ENCODE measurements around the gene CAMK2A. TPM values are rescaled to one million over a fixed set of nuclear protein-coding genes. Genes with fewer than 3 reads are reported as not detected.

CAMK2A gene
- total and polyA plus RNA-seq, 2 donors = 0.09 to 0.39 TPM

- 93% methylated on average over 12 of the region's 12 CpGs for WGBS
These were observed 33.0 kb downstream of the CAMK2A start for GRCh38 chr5:150256410-150257064.

GRCh38 chr5:150255659-150256409 is 33.7 kb downstream of the CAMK2A start:
- H3K4me1 ChIP-seq (ENCODE audit: control insufficient read depth in 2 of 2, insufficient read depth in 2 of 2, low read length in 2 of 2) = no peaks in the 10 kb centered on the region
- no peak for DNase-seq (ENCODE audit: low read depth in 6 of 9, low spot score in 9 of 9)
- H3K9me3 ChIP-seq (ENCODE audit: control insufficient read depth in 2 of 2, insufficient read depth in 1 of 2, low read length in 1 of 2) = no peaks in the 10 kb centered on the region
- H3K27me3 ChIP-seq (ENCODE audit: control insufficient read depth in 2 of 2, insufficient read depth in 1 of 2, low read length in 1 of 2) = no peaks in the 10 kb centered on the region
- no peak overlapping the region for H3K27ac ChIP-seq (ENCODE audit: low read depth in 1 of 2, low read length in 1 of 2)
- H3K36me3 ChIP-seq (ENCODE audit: control insufficient read depth in 2 of 2, insufficient read depth in 2 of 2, low read length in 1 of 2) = no peaks in the 10 kb centered on the region
- no peak overlapping the region for H3K4me3 ChIP-seq (ENCODE audit: low read length in 2 of 2)
- 92% methylated on average over 6 of the region's 6 CpGs for WGBS

More at GRCh38 chr5:150256410-150257064, 33.0 kb downstream of the CAMK2A start:
- no peak overlapping the region for H3K4me3 ChIP-seq (ENCODE audit: low read length in 2 of 2)
- no peak for DNase-seq (ENCODE audit: low read depth in 6 of 9, low spot score in 9 of 9)
- H3K4me1 ChIP-seq (ENCODE audit: control insufficient read depth in 2 of 2, insufficient read depth in 2 of 2, low read length in 2 of 2) = no peaks in the 10 kb centered on the region
- no peak overlapping the region for H3K27ac ChIP-seq (ENCODE audit: low read depth in 1 of 2, low read length in 1 of 2)
- no peaks in the 10 kb centered on the region for H3K27me3 ChIP-seq (ENCODE audit: control insufficient read depth in 2 of 2, insufficient read depth in 1 of 2, low read length in 1 of 2)
- no peaks in the 10 kb centered on the region for H3K9me3 ChIP-seq (ENCODE audit: control insufficient read depth in 2 of 2, insufficient read depth in 1 of 2, low read length in 1 of 2)
- H3K36me3 ChIP-seq (ENCODE audit: control insufficient read depth in 2 of 2, insufficient read depth in 2 of 2, low read length in 1 of 2) = no peaks in the 10 kb centered on the region

GRCh38 chr5:150254774-150255173 is 34.8 kb downstream of the CAMK2A start:
- Histone ChIP-seq H3K27ac (ENCODE audit: low read depth in 1 of 2, low read length in 1 of 2) (no peak overlapping the region), H3K27me3 (ENCODE audit: control insufficient read depth in 2 of 2, insufficient read depth in 1 of 2, low read length in 1 of 2) (no peaks in the 10 kb centered on the region), H3K4me1 (ENCODE audit: control insufficient read depth in 2 of 2, insufficient read depth in 2 of 2, low read length in 2 of 2) (no peaks in the 10 kb centered on the region), H3K36me3 (ENCODE audit: control insufficient read depth in 2 of 2, insufficient read depth in 2 of 2, low read length in 1 of 2) (no peaks in the 10 kb centered on the region), H3K4me3 (ENCODE audit: low read length in 2 of 2) (no peak overlapping the region), H3K9me3 (ENCODE audit: control insufficient read depth in 2 of 2, insufficient read depth in 1 of 2, low read length in 1 of 2) (no peaks in the 10 kb centered on the region)
- WGBS = 90% methylated on average over 4 of the region's 4 CpGs
- no peak for DNase-seq (ENCODE audit: low read depth in 6 of 9, low spot score in 9 of 9)

- H3K27ac ChIP-seq (ENCODE audit: low read depth in 1 of 2, low read length in 1 of 2) = no peak overlapping the region
- no peaks in the 10 kb centered on the region for H3K4me1 ChIP-seq (ENCODE audit: control insufficient read depth in 2 of 2, insufficient read depth in 2 of 2, low read length in 2 of 2)
- DNase-seq (ENCODE audit: low read depth in 6 of 9, low spot score in 9 of 9) = no peak
- no peaks in the 10 kb centered on the region for H3K27me3 ChIP-seq (ENCODE audit: control insufficient read depth in 2 of 2, insufficient read depth in 1 of 2, low read length in 1 of 2)
- H3K9me3 ChIP-seq (ENCODE audit: control insufficient read depth in 2 of 2, insufficient read depth in 1 of 2, low read length in 1 of 2) = no peaks in the 10 kb centered on the region
- H3K36me3 ChIP-seq (ENCODE audit: control insufficient read depth in 2 of 2, insufficient read depth in 2 of 2, low read length in 1 of 2) = no peaks in the 10 kb centered on the region
- no peak overlapping the region for H3K4me3 ChIP-seq (ENCODE audit: low read length in 2 of 2)
- WGBS = 86% methylated on average over 7 of the region's 7 CpGs
These were observed 35.2 kb downstream of the CAMK2A start for GRCh38 chr5:150254363-150254762.

- no peak for DNase-seq (ENCODE audit: low read depth in 6 of 9, low spot score in 9 of 9)
- Histone ChIP-seq H3K4me1 (ENCODE audit: control insufficient read depth in 2 of 2, insufficient read depth in 2 of 2, low read length in 2 of 2) (no peaks in the 10 kb centered on the region), H3K27ac (ENCODE audit: low read depth in 1 of 2, low read length in 1 of 2) (no peak overlapping the region), H3K4me3 (ENCODE audit: low read length in 2 of 2) (no peak overlapping the region), H3K36me3 (ENCODE audit: control insufficient read depth in 2 of 2, insufficient read depth in 2 of 2, low read length in 1 of 2) (no peaks in the 10 kb centered on the region), H3K27me3 (ENCODE audit: control insufficient read depth in 2 of 2, insufficient read depth in 1 of 2, low read length in 1 of 2) (no peaks in the 10 kb centered on the region), H3K9me3 (ENCODE audit: control insufficient read depth in 2 of 2, insufficient read depth in 1 of 2, low read length in 1 of 2) (no peaks in the 10 kb centered on the region)
- 89% methylated on average over 10 of the region's 10 CpGs for WGBS
These were observed 36.0 kb downstream of the CAMK2A start for GRCh38 chr5:150253416-150254208.

GRCh38 chr5:150252489-150252888 is 37.1 kb downstream of the CAMK2A start:
- Histone ChIP-seq H3K4me3 (ENCODE audit: low read length in 2 of 2) (no peak overlapping the region), H3K27ac (ENCODE audit: low read depth in 1 of 2, low read length in 1 of 2) (no peak overlapping the region), H3K9me3 (ENCODE audit: control insufficient read depth in 2 of 2, insufficient read depth in 1 of 2, low read length in 1 of 2) (no peaks in the 10 kb centered on the region), H3K27me3 (ENCODE audit: control insufficient read depth in 2 of 2, insufficient read depth in 1 of 2, low read length in 1 of 2) (no peaks in the 10 kb centered on the region), H3K36me3 (ENCODE audit: control insufficient read depth in 2 of 2, insufficient read depth in 2 of 2, low read length in 1 of 2) (no peaks in the 10 kb centered on the region), H3K4me1 (ENCODE audit: control insufficient read depth in 2 of 2, insufficient read depth in 2 of 2, low read length in 2 of 2) (no peaks in the 10 kb centered on the region)
- 95% methylated on average over 6 of the region's 6 CpGs for WGBS
- DNase-seq (ENCODE audit: low read depth in 6 of 9, low spot score in 9 of 9) = no peak

- no peaks in the 10 kb centered on the region for H3K36me3 ChIP-seq (ENCODE audit: control insufficient read depth in 2 of 2, insufficient read depth in 2 of 2, low read length in 1 of 2)
- no peak overlapping the region for H3K27ac ChIP-seq (ENCODE audit: low read depth in 1 of 2, low read length in 1 of 2)
- H3K4me1 ChIP-seq (ENCODE audit: control insufficient read depth in 2 of 2, insufficient read depth in 2 of 2, low read length in 2 of 2) = no peaks in the 10 kb centered on the region
- no peak overlapping the region for H3K4me3 ChIP-seq (ENCODE audit: low read length in 2 of 2)
- H3K9me3 ChIP-seq (ENCODE audit: control insufficient read depth in 2 of 2, insufficient read depth in 1 of 2, low read length in 1 of 2) = no peaks in the 10 kb centered on the region
- no peak for DNase-seq (ENCODE audit: low read depth in 6 of 9, low spot score in 9 of 9)
- no peaks in the 10 kb centered on the region for H3K27me3 ChIP-seq (ENCODE audit: control insufficient read depth in 2 of 2, insufficient read depth in 1 of 2, low read length in 1 of 2)
- WGBS = 96% methylated on average over 7 of the region's 7 CpGs
These were observed 38.1 kb downstream of the CAMK2A start for GRCh38 chr5:150251504-150251903.

GRCh38 chr5:150249744-150250143 is 39.8 kb downstream of the CAMK2A start:
- Histone ChIP-seq H3K27me3 (ENCODE audit: control insufficient read depth in 2 of 2, insufficient read depth in 1 of 2, low read length in 1 of 2) (no peaks in the 10 kb centered on the region), H3K36me3 (ENCODE audit: control insufficient read depth in 2 of 2, insufficient read depth in 2 of 2, low read length in 1 of 2) (no peaks in the 10 kb centered on the region), H3K4me3 (ENCODE audit: low read length in 2 of 2) (no peak overlapping the region), H3K27ac (ENCODE audit: low read depth in 1 of 2, low read length in 1 of 2) (no peak overlapping the region), H3K4me1 (ENCODE audit: control insufficient read depth in 2 of 2, insufficient read depth in 2 of 2, low read length in 2 of 2) (no peaks in the 10 kb centered on the region), H3K9me3 (ENCODE audit: control insufficient read depth in 2 of 2, insufficient read depth in 1 of 2, low read length in 1 of 2) (no peaks in the 10 kb centered on the region)
- WGBS = 97% methylated on average over 5 of the region's 5 CpGs
- no peak for DNase-seq (ENCODE audit: low read depth in 6 of 9, low spot score in 9 of 9)

- H3K36me3 ChIP-seq (ENCODE audit: control insufficient read depth in 2 of 2, insufficient read depth in 2 of 2, low read length in 1 of 2) = no peaks in the 10 kb centered on the region
- no peaks in the 10 kb centered on the region for H3K4me1 ChIP-seq (ENCODE audit: control insufficient read depth in 2 of 2, insufficient read depth in 2 of 2, low read length in 2 of 2)
- H3K9me3 ChIP-seq (ENCODE audit: control insufficient read depth in 2 of 2, insufficient read depth in 1 of 2, low read length in 1 of 2) = no peaks in the 10 kb centered on the region
- over 99% methylated on average over 3 of the region's 3 CpGs for WGBS
- H3K27me3 ChIP-seq (ENCODE audit: control insufficient read depth in 2 of 2, insufficient read depth in 1 of 2, low read length in 1 of 2) = no peaks in the 10 kb centered on the region
- no peak overlapping the region for H3K27ac ChIP-seq (ENCODE audit: low read depth in 1 of 2, low read length in 1 of 2)
- no peak overlapping the region for H3K4me3 ChIP-seq (ENCODE audit: low read length in 2 of 2)
- no peak for DNase-seq (ENCODE audit: low read depth in 6 of 9, low spot score in 9 of 9)
These were observed 40.6 kb downstream of the CAMK2A start for GRCh38 chr5:150248946-150249345.
